ENCODE data around the gene H2AZ2.
"Not testable (repeated sequence)": the region's sequence is repeated elsewhere in the genome, so short reads cannot be mapped to it uniquely, and the experiment has no call there.

H2AZ2 gene

GRCh38 chr7:44838751-44839150, 9.1 kb downstream of the H2AZ2 start:
- Histone ChIP-seq H3K27ac (ENCODE audit: low read depth, low read length) (no peak overlapping the region), H3K9ac (ENCODE audit: low read length) (no peak overlapping the region), H3K4me3 (ENCODE audit: low read length) (no peak overlapping the region), H3K36me3 (ENCODE audit: control insufficient read depth, insufficient read depth, low read length) (peaks cover 6% of the 10 kb centered on the region), H3K4me1 (ENCODE audit: control insufficient read depth, insufficient read depth, low read length) (peaks cover 5% of the 10 kb centered on the region), H3K27me3 (ENCODE audit: control insufficient read depth, insufficient read depth, low read length) (no peaks in the 10 kb centered on the region)

- Histone ChIP-seq H3K4me3 (ENCODE audit: low read length) (no peak overlapping the region), H3K36me3 (ENCODE audit: control insufficient read depth, insufficient read depth, low read length) (peaks cover 16% of the 10 kb centered on the region), H3K27ac (ENCODE audit: low read depth, low read length) (no peak overlapping the region), H3K27me3 (ENCODE audit: control insufficient read depth, insufficient read depth, low read length) (no peaks in the 10 kb centered on the region), H3K9ac (ENCODE audit: low read length) (no peak overlapping the region), H3K4me1 (ENCODE audit: control insufficient read depth, insufficient read depth, low read length) (no peaks in the 10 kb centered on the region)
Observed at GRCh38 chr7:44827567-44827966, 20.3 kb downstream of the H2AZ2 start.

- Histone ChIP-seq H3K27me3 (ENCODE audit: control insufficient read depth, insufficient read depth, low read length) (no peaks in the 10 kb centered on the region), H3K4me1 (ENCODE audit: control insufficient read depth, insufficient read depth, low read length) (no peaks in the 10 kb centered on the region), H3K4me3 (ENCODE audit: low read length) (no peak overlapping the region), H3K36me3 (ENCODE audit: control insufficient read depth, insufficient read depth, low read length) (peaks cover 16% of the 10 kb centered on the region), H3K27ac (ENCODE audit: low read depth, low read length) (no peak overlapping the region), H3K9ac (ENCODE audit: low read length) (no peak overlapping the region)
Observed at GRCh38 chr7:44824894-44825526, 22.9 kb downstream of the H2AZ2 start.

- no peaks in the 10 kb centered on the region for H3K4me1 ChIP-seq (ENCODE audit: control insufficient read depth, insufficient read depth, low read length)
- no peak overlapping the region for H3K27ac ChIP-seq (ENCODE audit: low read depth, low read length)
- H3K27me3 ChIP-seq (ENCODE audit: control insufficient read depth, insufficient read depth, low read length): no peaks in the 10 kb centered on the region
- H3K9ac ChIP-seq (ENCODE audit: low read length): no peak overlapping the region
- peaks cover 9% of the 10 kb centered on the region for H3K36me3 ChIP-seq (ENCODE audit: control insufficient read depth, insufficient read depth, low read length)
- H3K4me3 ChIP-seq (ENCODE audit: low read length): no peak overlapping the region
Observed at GRCh38 chr7:44823255-44823781, 24.6 kb downstream of the H2AZ2 start.

GRCh38 chr7:44819292-44819691, 28.6 kb downstream of the H2AZ2 start:
- Histone ChIP-seq H3K4me3 (ENCODE audit: low read length) (no peak overlapping the region), H3K27me3 (ENCODE audit: control insufficient read depth, insufficient read depth, low read length) (no peaks in the 10 kb centered on the region), H3K27ac (ENCODE audit: low read depth, low read length) (no peak overlapping the region)

GRCh38 chr7:44814919-44815318, 33.0 kb downstream of the H2AZ2 start:
- Histone ChIP-seq H3K27me3 (ENCODE audit: control insufficient read depth, insufficient read depth, low read length) (no peaks in the 10 kb centered on the region), H3K27ac (ENCODE audit: low read depth, low read length) (no peak overlapping the region), H3K4me3 (ENCODE audit: low read length) (no peak overlapping the region), H3K36me3 (ENCODE audit: control insufficient read depth, insufficient read depth, low read length) (no peaks in the 10 kb centered on the region), H3K4me1 (ENCODE audit: control insufficient read depth, insufficient read depth, low read length) (no peaks in the 10 kb centered on the region), H3K9ac (ENCODE audit: low read length) (no peak overlapping the region)

More at GRCh38 chr7:44819292-44819691, 28.6 kb downstream of the H2AZ2 start:
- Histone ChIP-seq H3K4me1 (ENCODE audit: control insufficient read depth, insufficient read depth, low read length) (no peaks in the 10 kb centered on the region), H3K9ac (ENCODE audit: low read length) (no peak overlapping the region), H3K36me3 (ENCODE audit: control insufficient read depth, insufficient read depth, low read length) (no peaks in the 10 kb centered on the region)

- Histone ChIP-seq H3K36me3 (ENCODE audit: control insufficient read depth, insufficient read depth, low read length) (no peaks in the 10 kb centered on the region), H3K27ac (ENCODE audit: low read depth, low read length) (no peak overlapping the region), H3K9ac (ENCODE audit: low read length) (no peak overlapping the region), H3K27me3 (ENCODE audit: control insufficient read depth, insufficient read depth, low read length) (no peaks in the 10 kb centered on the region), H3K4me3 (ENCODE audit: low read length) (no peak overlapping the region), H3K4me1 (ENCODE audit: control insufficient read depth, insufficient read depth, low read length) (no peaks in the 10 kb centered on the region)
Observed at GRCh38 chr7:44811571-44811970, 36.3 kb downstream of the H2AZ2 start.

- no peaks in the 10 kb centered on the region for H3K36me3 ChIP-seq (ENCODE audit: control insufficient read depth, insufficient read depth, low read length)
- H3K27me3 ChIP-seq (ENCODE audit: control insufficient read depth, insufficient read depth, low read length): no peaks in the 10 kb centered on the region
- H3K27ac ChIP-seq (ENCODE audit: low read depth, low read length): no peak overlapping the region
- no peak overlapping the region for H3K9ac ChIP-seq (ENCODE audit: low read length)
- no peak overlapping the region for H3K4me3 ChIP-seq (ENCODE audit: low read length)
- H3K4me1 ChIP-seq (ENCODE audit: control insufficient read depth, insufficient read depth, low read length): no peaks in the 10 kb centered on the region
Observed at GRCh38 chr7:44811093-44811492, 36.8 kb downstream of the H2AZ2 start.

- no peaks in the 10 kb centered on the region for H3K4me1 ChIP-seq (ENCODE audit: control insufficient read depth, insufficient read depth, low read length)
- peaks cover 2% of the 10 kb centered on the region for H3K36me3 ChIP-seq (ENCODE audit: control insufficient read depth, insufficient read depth, low read length)
- no peaks in the 10 kb centered on the region for H3K27me3 ChIP-seq (ENCODE audit: control insufficient read depth, insufficient read depth, low read length)
- H3K9ac ChIP-seq (ENCODE audit: low read length): no peak overlapping the region
- no peak overlapping the region for H3K4me3 ChIP-seq (ENCODE audit: low read length)
- H3K27ac ChIP-seq (ENCODE audit: low read depth, low read length): no peak overlapping the region
Observed at GRCh38 chr7:44808914-44809393, 38.9 kb downstream of the H2AZ2 start.

GRCh38 chr7:44805950-44806349, 41.9 kb downstream of the H2AZ2 start:
- Histone ChIP-seq H3K9ac (ENCODE audit: low read length) (no peak overlapping the region), H3K36me3 (ENCODE audit: control insufficient read depth, insufficient read depth, low read length) (peaks cover 19% of the 10 kb centered on the region), H3K27me3 (ENCODE audit: control insufficient read depth, insufficient read depth, low read length) (no peaks in the 10 kb centered on the region), H3K4me3 (ENCODE audit: low read length) (no peak overlapping the region), H3K4me1 (ENCODE audit: control insufficient read depth, insufficient read depth, low read length) (no peaks in the 10 kb centered on the region), H3K27ac (ENCODE audit: low read depth, low read length) (no peak overlapping the region)

GRCh38 chr7:44803828-44804519, 43.9 kb downstream of the H2AZ2 start:
- H3K36me3 ChIP-seq (ENCODE audit: control insufficient read depth, insufficient read depth, low read length): peaks cover 28% of the 10 kb centered on the region
- H3K9ac ChIP-seq (ENCODE audit: low read length); H3K27me3 ChIP-seq (ENCODE audit: control insufficient read depth, insufficient read depth, low read length); H3K27ac ChIP-seq (ENCODE audit: low read depth, low read length); H3K4me3 ChIP-seq (ENCODE audit: low read length); H3K4me1 ChIP-seq (ENCODE audit: control insufficient read depth, insufficient read depth, low read length): not testable (repeated sequence)

GRCh38 chr7:44802418-44803025, 45.4 kb downstream of the H2AZ2 start:
- Histone ChIP-seq H3K36me3 (ENCODE audit: control insufficient read depth, insufficient read depth, low read length) (peaks cover 30% of the 10 kb centered on the region), H3K4me3 (ENCODE audit: low read length) (no peak overlapping the region), H3K27ac (ENCODE audit: low read depth, low read length) (no peak overlapping the region), H3K27me3 (ENCODE audit: control insufficient read depth, insufficient read depth, low read length) (no peaks in the 10 kb centered on the region), H3K9ac (ENCODE audit: low read length) (no peak overlapping the region), H3K4me1 (ENCODE audit: control insufficient read depth, insufficient read depth, low read length) (peaks cover 11% of the 10 kb centered on the region)

Data from rectal smooth muscle tissue (tissue), 1 donor.